ENCODE results near the gene AK5.
A peak's percentile ranks its signal among the peaks of the same experiment; 100 is the strongest.

Gene AK5

GRCh38 chr1:77556045-77556444 lies 274.2 kb downstream of the AK5 start:
- DNase-seq (ENCODE audit: low read depth), result no peak
- no peak overlapping the region for H3K4me3 ChIP-seq (ENCODE audit: low read depth, low read length)

DNA sequence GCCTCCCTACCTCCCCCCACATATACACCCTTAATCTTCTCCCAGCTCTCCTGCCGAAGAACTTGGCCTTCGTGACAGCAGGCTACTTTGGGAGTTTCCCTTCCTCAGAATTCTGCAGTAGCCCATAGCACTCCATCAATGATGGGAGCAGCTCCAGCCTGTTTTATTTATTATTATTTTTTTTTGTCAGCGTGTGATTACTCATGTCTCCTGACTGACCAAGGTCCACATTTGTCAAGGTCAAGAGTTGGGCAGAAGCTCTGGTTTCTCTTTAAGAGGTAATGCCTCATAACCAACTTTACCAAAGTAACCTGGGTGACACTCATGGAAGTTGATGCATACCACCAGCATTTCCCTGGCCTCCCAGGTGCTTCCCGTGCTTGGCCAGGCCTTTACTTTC lies 275.2 kb downstream of the AK5 start:
- no peak for DNase-seq (ENCODE audit: low read depth)

DNA sequence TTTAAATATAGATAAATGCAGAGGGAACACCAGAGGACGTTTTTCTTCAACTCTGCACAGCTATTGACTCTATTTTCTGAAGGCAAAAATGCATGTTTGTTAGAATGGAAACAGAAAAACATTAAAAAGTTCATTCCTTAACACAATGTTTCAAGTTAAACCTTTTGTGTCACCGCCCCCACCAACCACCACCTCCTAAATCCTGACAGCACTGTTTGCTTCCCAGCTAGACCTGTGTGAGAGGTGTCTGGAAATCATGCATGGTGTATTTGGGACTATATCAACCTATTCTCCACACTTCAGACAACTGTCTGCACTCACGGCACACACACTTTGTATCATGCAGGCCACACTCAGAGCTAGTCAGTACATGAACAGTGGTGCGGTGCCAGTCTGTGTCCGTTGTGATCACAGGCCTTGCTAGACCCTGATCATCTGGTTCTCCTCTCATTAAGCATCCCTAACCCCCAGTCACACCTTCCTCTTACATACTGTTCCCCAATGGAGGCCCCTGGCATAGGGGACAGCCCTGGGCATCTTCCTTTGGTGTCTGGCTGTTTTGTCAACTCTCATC lies 276.9 kb downstream of the AK5 start:
- DNase-seq (ENCODE audit: low read depth), result no peak
- H3K4me3 ChIP-seq (ENCODE audit: low read depth, low read length), result no peak overlapping the region

More for the DNA sequence above, 275.2 kb downstream of the AK5 start:
- H3K4me3 ChIP-seq (ENCODE audit: low read depth, low read length), result no peak overlapping the region

DNA sequence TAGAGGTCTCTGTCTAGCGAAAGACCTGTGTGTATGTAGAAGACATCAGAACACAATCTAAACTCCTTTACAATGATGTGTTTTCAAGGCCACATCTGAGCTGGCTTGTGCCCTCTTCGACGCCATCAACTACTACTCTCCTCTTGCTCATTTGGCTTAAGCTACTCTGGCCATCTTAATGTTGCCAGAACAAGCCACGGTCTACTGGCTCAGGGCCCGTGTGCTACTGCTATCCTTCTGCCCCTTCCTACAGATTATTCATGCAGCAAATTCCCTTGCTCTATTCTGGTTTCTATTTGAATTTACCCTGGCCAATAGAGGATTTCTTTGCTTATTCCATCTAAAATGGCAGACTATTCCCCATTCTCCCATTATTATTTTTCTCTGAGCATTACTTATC lies 278.9 kb downstream of the AK5 start:
- no peak for DNase-seq (ENCODE audit: low read depth)
- H3K4me3 ChIP-seq (ENCODE audit: low read depth, low read length), result no peak overlapping the region

DNA sequence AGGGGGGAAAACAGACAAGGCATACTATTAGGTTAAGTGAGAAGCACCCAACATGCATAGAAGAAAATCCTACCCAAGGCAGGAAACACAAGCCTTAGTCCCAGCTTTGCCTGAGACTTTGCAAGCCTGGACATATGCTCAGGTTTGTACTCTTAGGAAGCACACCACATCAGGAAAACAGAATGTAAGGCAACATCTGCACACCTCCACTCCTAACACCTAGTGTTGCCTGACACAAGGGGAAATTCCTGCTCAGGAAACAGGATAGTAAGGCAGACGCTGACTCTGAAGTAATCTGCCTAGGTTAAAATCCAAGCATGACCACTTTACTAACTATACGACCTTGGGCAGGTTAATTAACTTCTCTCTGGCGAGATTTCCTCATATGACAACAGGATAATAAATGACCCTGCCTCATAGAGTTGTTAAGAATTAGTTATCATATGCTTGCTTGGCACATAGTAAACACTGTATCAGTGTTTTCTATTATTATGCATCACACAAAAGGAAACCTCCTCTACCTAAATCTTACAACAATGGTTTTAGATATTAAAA lies 280.9 kb downstream of the AK5 start:
- no peak for DNase-seq (ENCODE audit: low read depth)
- no peak overlapping the region for H3K4me3 ChIP-seq (ENCODE audit: low read depth, low read length)

DNA sequence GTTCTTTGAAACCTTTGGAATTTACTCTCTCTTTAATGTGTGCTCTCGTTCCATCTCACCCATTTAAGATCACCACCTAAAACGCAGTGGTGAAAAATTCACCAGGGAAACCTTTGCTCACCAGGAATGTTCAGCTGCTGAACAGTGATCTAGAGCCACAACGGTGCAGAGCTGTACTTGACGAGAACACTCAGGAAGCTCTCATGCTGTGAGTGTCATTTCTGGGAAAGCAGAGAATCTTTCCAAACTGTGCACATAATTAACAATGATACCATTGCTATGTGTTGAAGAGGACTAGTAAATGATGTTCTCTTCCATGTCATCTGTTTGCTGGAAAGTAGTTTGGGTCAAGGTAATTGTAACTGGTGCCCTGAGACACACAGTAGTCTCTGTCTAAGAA lies 283.5 kb downstream of the AK5 start:
- no peak for DNase-seq (ENCODE audit: low read depth)

DNA sequence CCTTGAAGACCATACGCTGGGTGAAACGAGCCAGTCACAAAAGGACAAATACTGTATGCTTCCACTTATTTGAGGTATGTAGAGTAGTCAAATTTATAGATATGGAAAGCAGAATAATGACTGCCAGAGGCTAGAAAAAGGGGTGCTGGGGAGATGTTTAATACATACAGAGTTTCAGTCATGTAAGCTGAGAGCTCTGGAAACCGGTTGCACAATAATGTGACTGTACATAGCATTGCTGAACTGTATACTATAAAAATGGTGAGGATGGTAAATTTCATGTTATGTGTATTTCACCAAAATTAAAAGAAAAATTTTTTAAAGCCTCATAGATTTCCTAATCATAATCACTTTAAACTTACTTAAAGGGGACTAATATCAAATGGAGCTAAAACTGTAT lies 289.8 kb downstream of the AK5 start:
- DNase-seq (ENCODE audit: low read depth), result no peak
- no peak overlapping the region for H3K4me3 ChIP-seq (ENCODE audit: low read depth, low read length)

More for the DNA sequence above, 283.5 kb downstream of the AK5 start:
- no peak overlapping the region for H3K4me3 ChIP-seq (ENCODE audit: low read depth, low read length)

GRCh38 chr1:77579547-77579946 lies 297.7 kb downstream of the AK5 start:
- no peak for DNase-seq (ENCODE audit: low read depth)
- no peak overlapping the region for H3K4me3 ChIP-seq (ENCODE audit: low read depth, low read length)

DNA sequence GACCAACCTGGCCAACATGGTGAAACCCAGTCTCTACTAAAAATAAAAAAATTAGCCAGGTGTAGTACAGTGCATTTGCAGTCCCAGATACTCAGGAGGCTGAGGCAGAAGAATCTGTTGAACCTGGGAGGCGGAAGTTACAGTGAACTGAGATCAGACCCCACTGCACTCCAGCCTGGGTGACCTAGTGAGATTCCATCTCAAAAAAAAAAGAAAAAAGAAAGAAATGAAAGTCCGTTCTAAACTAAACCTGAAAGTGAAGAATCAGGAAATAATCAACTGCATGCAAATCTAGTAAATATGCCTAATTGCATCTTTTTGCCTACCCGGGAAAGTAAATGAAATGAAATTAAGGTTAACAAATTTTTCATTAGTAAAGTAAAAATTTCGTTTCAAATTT lies 301.1 kb downstream of the AK5 start:
- H3K4me3 ChIP-seq (ENCODE audit: low read depth, low read length), result no peak overlapping the region
- DNase-seq (ENCODE audit: low read depth), result no peak

GRCh38 chr1:77583483-77583882 lies 301.7 kb downstream of the AK5 start:
- no peak overlapping the region for H3K4me3 ChIP-seq (ENCODE audit: low read depth, low read length)
- no peak for DNase-seq (ENCODE audit: low read depth)

- no peak overlapping the region for H3K4me3 ChIP-seq (ENCODE audit: low read depth, low read length)
- DNase-seq (ENCODE audit: low read depth), result no peak
Measured at GRCh38 chr1:77584884-77585283, 303.1 kb downstream of the AK5 start.

- no peak overlapping the region for H3K4me3 ChIP-seq (ENCODE audit: low read depth, low read length)
- no peak for DNase-seq (ENCODE audit: low read depth)
Measured at GRCh38 chr1:77585610-77586314, 303.9 kb downstream of the AK5 start.

GRCh38 chr1:77589231-77589630 lies 307.4 kb downstream of the AK5 start:
- no peak overlapping the region for H3K4me3 ChIP-seq (ENCODE audit: low read depth, low read length)
- DNase-seq (ENCODE audit: low read depth), result no peak

- DNase-seq (ENCODE audit: low read depth), result no peak
- no peak overlapping the region for H3K4me3 ChIP-seq (ENCODE audit: low read depth, low read length)
Measured at GRCh38 chr1:77590651-77591050, 308.8 kb downstream of the AK5 start.

GRCh38 chr1:77592906-77593305 lies 311.1 kb downstream of the AK5 start:
- DNase-seq (ENCODE audit: low read depth), result no peak
- no peak overlapping the region for H3K4me3 ChIP-seq (ENCODE audit: low read depth, low read length)

GRCh38 chr1:77594366-77595112 lies 312.7 kb downstream of the AK5 start:
- DNase-seq (ENCODE audit: low read depth), result no peak

GRCh38 chr1:77597310-77597709 lies 315.5 kb downstream of the AK5 start:
- no peak for DNase-seq (ENCODE audit: low read depth)
- H3K4me3 ChIP-seq (ENCODE audit: low read depth, low read length), result no peak overlapping the region

More at GRCh38 chr1:77594366-77595112, 312.7 kb downstream of the AK5 start:
- no peak overlapping the region for H3K4me3 ChIP-seq (ENCODE audit: low read depth, low read length)

GRCh38 chr1:77605246-77606026 lies 323.6 kb downstream of the AK5 start:
- DNase-seq (ENCODE audit: low read depth), result peak; percentile 46
- no peak overlapping the region for H3K4me3 ChIP-seq (ENCODE audit: low read depth, low read length)

- DNase-seq (ENCODE audit: low read depth), result no peak
- no peak overlapping the region for H3K4me3 ChIP-seq (ENCODE audit: low read depth, low read length)
Measured at GRCh38 chr1:77608893-77609292, 327.1 kb downstream of the AK5 start.
